GM23248 (cell line): ENCODE data around the gene TRPM2.

Source experiments
- EZH2 ChIP-seq: fragments of 200-600 bp; sonication (generic); IDR thresholded peaks from 2 replicates; pipeline ENCODE4 v1.6.1; 2018; ENCODE audit warnings: antibody characterized with exemption, mild to moderate bottlenecking; ENCODE audit not compliant: insufficient read depth, poor library complexity, severe bottlenecking
- EZH2phosphoT487 ChIP-seq: fragments of 200-600 bp; sonication (generic); IDR thresholded peaks from 2 replicates; pipeline ENCODE4 v1.6.1; 2018; ENCODE audit warnings: antibody characterized with exemption, moderate library complexity, mild to moderate bottlenecking, low read depth; ENCODE audit not compliant: insufficient read depth

DNA sequence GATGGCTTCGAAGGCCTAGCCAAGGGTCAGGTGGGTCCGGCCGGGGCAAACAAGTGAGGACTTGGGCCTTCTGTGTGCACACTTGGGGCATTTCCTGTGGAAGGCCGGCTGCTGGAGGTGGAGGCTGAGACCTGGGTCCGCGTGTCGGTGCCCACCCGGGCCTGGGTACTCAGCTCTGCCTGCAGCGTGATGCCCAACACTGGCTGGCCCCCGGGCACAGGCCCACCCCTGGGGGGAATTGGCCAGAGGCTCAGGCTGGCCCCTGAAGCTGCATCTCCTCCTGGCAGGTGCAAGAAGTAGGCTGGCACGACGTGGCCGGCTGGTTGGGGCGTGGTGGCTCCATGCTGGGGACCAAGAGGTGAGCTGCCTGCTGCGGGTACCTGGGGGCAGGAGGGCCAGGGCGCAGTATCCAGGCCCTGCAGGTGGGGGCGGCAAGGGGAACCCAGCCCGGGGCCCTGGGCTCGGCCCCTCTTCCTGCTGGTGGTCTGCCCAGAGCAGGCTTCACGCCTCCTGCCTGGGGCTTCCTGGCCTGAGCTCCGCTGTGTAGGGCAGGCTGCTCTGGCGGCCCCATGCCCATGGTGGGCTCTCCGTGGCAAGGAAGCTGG, 31.5 kb upstream of the TRPM2 start:
- TF ChIP-seq EZH2, result no peak
- TF ChIP-seq EZH2phosphoT487, result no peak
